H1 (cell line): Measurements from ENCODE around the gene SLC37A1. TPM values are rescaled to one million over a fixed set of nuclear protein-coding genes. Genes with fewer than 3 reads are reported as not detected.

ENCODE experiments used
- KDM5A ChIP-seq: fragments of 200-600 bp; IDR thresholded peaks from 2 replicates; pipeline ENCODE4 v1.7.1; 2012; ENCODE audit warnings: mild to moderate bottlenecking, low read length, inconsistent platforms, mixed read lengths
- PHF8 ChIP-seq: fragments of 200-600 bp; sonication (generic); conservative IDR thresholded peaks from 2 replicates; pipeline ENCODE4 v1.7.1; 2012; ENCODE audit warnings: low read depth, mild to moderate bottlenecking, inconsistent platforms, low read length, moderate library complexity
- TAF1 ChIP-seq: IDR thresholded peaks from 2 replicates; pipeline ENCODE4 v1.6.1; 2011; ENCODE audit warnings: mild to moderate bottlenecking, low read depth, low read length
- polyA plus RNA-seq, 7 experiments: library from polyadenylated mRNA; depleted of rRNA in 3 of 7; stranded (reverse) in 5 of 7; unstranded in 2 of 7; fragments of >200 nt in 5 of 7; fragments of 200-250 nt in 2 of 7; gene quantifications; 1 replicate in 5 of 7; 2 replicates in 1 of 7; 4 replicates in 1 of 7; pipeline versions ENCODE4 v1.2.1 to v1.2.3, GENCODE V29; 2011 to 2013; ENCODE audit warnings: missing spikeins in 2 of 7, mixed read lengths in 2 of 7
- total RNA-seq: library from RNA; stranded (reverse); fragmentation: NEBNext Ultra II Directional; extraction: Animal tissue kit (Norgen Biotek cat#: 25700); gene quantifications from 2 replicates; pipeline ENCODE4 v1.2.1, GENCODE V29; 2021

SLC37A1 gene
- total and polyA plus RNA-seq, 2 of the 8 experiments (the other 6 are each of a cell fraction or from before 2014, with no cell fraction given), result 15.6 to 30.9 TPM

DNA sequence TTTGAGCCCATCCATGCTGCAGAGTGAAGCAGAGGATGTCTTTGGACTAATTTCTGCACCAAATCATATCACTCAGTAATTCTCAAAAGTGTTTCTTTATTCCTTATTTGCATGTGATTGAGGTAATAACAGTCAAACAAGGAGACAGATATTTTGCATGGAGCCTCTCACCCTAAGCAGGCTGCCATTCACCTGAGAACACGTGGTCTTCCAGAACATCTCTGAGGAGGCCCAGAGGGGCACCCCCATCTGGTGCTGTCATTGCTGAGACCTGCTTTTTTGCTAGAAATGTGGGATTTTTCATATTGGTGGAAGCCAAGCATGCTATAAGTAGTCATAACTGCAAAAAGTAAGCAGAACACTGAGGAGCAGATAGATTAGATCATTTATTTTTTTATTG lies 7.7 kb downstream of the SLC37A1 start (continued):
- TF ChIP-seq PHF8 (no peak), KDM5A (no peak), TAF1 (no peak)
